Glutamatergic neuron (in vitro differentiated cells): ENCODE results near the gene SPTBN1. TPM values are rescaled to one million over a fixed set of nuclear protein-coding genes. Genes with fewer than 3 reads are reported as not detected.

Experiments used
- DNase-seq: peaks from one replicate; pipeline ENCODE4 v3.0.0; 2022
- H3K27ac Mint-ChIP-seq: one replicate; pipeline ENCODE4 v1.8.0; 2020; ENCODE audit warnings: mild to moderate bottlenecking, mixed read lengths, inconsistent platforms; ENCODE audit not compliant: unreplicated experiment
- H3K27me3 Mint-ChIP-seq: one replicate; pipeline ENCODE4 v1.8.0; 2020; ENCODE audit warnings: mild to moderate bottlenecking, moderate library complexity, mixed read lengths, inconsistent platforms; ENCODE audit not compliant: unreplicated experiment
- H3K36me3 Mint-ChIP-seq: one replicate; pipeline ENCODE4 v1.8.0; 2020; ENCODE audit warnings: mild to moderate bottlenecking, mixed read lengths, inconsistent platforms; ENCODE audit not compliant: unreplicated experiment
- H3K4me1 Mint-ChIP-seq: one replicate; pipeline ENCODE4 v1.8.0; 2020; ENCODE audit warnings: mild to moderate bottlenecking, low read depth, mixed read lengths, inconsistent platforms; ENCODE audit not compliant: unreplicated experiment
- H3K4me3 Mint-ChIP-seq: one replicate; pipeline ENCODE4 v1.8.0; 2020; ENCODE audit warnings: mild to moderate bottlenecking, mixed read lengths, inconsistent platforms; ENCODE audit not compliant: unreplicated experiment
- H3K9me3 Mint-ChIP-seq: one replicate; pipeline ENCODE4 v1.8.0; 2020; ENCODE audit warnings: mild to moderate bottlenecking, moderate library complexity, mixed read lengths, inconsistent platforms; ENCODE audit not compliant: unreplicated experiment
- total RNA-seq: library from RNA; stranded (reverse); fragmentation: NEBNext Ultra II Directional; extraction: Animal tissue kit (Norgen Biotek cat#: 25700); gene quantifications from one replicate; pipeline ENCODE4 v1.2.1, GENCODE V29; 2021; ENCODE audit not compliant: unreplicated experiment
- TF ChIP-seq, protein P1 (sequence below): fragments of 200-600 bp; sonication (generic); IDR thresholded peaks from one replicate; pipeline ENCODE4 v1.5.0; 2021; ENCODE audit not compliant: partially characterized antibody, unreplicated experiment

The SPTBN1 gene
- total RNA-seq, 1 donor from 2014 or later, result 385 TPM

DNA sequence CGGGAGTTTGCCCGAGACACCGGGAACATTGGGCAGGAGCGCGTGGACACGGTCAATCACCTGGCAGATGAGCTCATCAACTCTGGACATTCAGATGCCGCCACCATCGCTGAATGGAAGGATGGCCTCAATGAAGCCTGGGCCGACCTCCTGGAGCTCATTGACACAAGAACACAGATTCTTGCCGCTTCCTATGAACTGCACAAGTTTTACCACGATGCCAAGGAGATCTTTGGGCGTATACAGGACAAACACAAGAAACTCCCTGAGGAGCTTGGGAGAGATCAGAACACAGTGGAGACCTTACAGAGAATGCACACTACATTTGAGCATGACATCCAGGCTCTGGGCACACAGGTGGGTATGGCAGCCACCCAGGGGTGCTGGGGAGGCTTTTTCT, 193.5 kb downstream of the SPTBN1 start:
- Mint-ChIP-seq H3K4me3 (no peak overlapping the region), H3K27me3 (peaks cover 3% of the 10 kb centered on the region)

DNA sequence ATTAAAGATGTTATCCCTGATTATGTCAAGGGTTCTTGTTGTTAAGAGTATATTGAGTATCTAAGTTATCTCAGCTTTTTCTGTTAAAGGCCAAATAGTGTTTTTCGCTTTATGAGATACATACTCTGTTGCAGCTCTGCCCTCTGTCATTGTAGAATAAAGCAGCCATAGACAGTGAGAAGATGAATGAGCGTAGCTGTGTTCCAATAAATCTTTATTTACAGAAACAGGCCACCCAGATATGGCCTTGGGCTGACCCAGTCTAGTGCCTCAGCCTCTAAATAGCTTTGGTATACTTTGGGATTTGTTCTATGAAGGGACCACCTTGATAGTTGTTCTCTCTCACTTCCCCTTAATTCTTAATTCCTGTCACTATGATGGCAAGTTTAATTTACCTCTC, 194.5 kb downstream of the SPTBN1 start:
- peaks cover 6% of the 10 kb centered on the region for H3K36me3 Mint-ChIP-seq
- TF ChIP-seq, protein P1, sequence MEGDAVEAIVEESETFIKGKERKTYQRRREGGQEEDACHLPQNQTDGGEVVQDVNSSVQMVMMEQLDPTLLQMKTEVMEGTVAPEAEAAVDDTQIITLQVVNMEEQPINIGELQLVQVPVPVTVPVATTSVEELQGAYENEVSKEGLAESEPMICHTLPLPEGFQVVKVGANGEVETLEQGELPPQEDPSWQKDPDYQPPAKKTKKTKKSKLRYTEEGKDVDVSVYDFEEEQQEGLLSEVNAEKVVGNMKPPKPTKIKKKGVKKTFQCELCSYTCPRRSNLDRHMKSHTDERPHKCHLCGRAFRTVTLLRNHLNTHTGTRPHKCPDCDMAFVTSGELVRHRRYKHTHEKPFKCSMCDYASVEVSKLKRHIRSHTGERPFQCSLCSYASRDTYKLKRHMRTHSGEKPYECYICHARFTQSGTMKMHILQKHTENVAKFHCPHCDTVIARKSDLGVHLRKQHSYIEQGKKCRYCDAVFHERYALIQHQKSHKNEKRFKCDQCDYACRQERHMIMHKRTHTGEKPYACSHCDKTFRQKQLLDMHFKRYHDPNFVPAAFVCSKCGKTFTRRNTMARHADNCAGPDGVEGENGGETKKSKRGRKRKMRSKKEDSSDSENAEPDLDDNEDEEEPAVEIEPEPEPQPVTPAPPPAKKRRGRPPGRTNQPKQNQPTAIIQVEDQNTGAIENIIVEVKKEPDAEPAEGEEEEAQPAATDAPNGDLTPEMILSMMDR, result no peak
- H3K4me1 Mint-ChIP-seq, result no peaks in the 10 kb centered on the region
- peaks cover 3% of the 10 kb centered on the region for H3K27me3 Mint-ChIP-seq
- DNase-seq, result no peak
- peaks cover 11% of the 10 kb centered on the region for H3K9me3 Mint-ChIP-seq
- no peak overlapping the region for H3K4me3 Mint-ChIP-seq
- H3K27ac Mint-ChIP-seq, result no peak overlapping the region

More for the DNA sequence above, 193.5 kb downstream of the SPTBN1 start:
- no peak for DNase-seq
- TF ChIP-seq, protein P1, result no peak
- H3K9me3 Mint-ChIP-seq, result peaks cover 10% of the 10 kb centered on the region
- H3K27ac Mint-ChIP-seq, result no peak overlapping the region
- no peaks in the 10 kb centered on the region for H3K4me1 Mint-ChIP-seq
- peaks cover 6% of the 10 kb centered on the region for H3K36me3 Mint-ChIP-seq

DNA sequence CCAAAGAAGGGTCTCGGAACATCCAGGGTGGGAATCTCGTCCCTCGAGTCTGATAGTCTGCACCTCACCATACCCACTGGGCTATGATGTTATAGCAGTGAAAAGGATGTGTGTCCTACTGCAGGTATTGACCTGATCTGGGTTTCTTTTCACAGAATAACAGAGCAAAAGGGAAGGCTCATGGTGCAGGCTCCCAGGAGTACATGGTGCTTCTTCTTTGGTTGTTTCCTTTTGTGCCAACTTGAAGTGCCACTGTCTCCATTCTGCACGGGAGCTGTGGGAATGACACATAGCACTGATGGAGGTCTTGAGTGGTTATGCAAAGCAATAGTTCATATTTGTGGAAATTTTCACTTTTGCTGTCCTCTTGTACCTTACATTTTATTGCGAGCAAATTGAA, 195.2 kb downstream of the SPTBN1 start:
- Mint-ChIP-seq H3K4me3 (no peak overlapping the region), H3K27ac (no peak overlapping the region), H3K4me1 (no peaks in the 10 kb centered on the region), H3K9me3 (peaks cover 11% of the 10 kb centered on the region), H3K36me3 (peaks cover 6% of the 10 kb centered on the region), H3K27me3 (peaks cover 3% of the 10 kb centered on the region)
- no peak for DNase-seq
- TF ChIP-seq, protein P1, result no peak

DNA sequence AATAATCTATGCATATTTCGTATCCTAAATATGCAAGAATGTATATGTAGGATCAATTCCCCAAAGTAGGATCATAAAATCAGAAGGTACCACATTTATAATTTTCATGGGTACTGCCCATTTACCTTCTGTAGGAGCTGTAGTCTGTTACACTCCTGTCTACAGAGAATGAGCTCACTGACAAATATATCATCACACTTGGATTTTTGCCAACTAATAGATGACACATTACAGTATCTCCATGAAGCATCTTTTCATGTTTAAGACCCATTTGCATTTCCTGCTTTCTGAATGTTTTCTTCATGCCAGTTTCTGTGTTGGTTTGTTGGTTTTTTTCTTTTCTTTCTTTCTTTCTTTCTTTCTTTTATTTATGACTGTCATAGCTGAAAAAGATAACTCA, 196.4 kb downstream of the SPTBN1 start:
- H3K9me3 Mint-ChIP-seq, result peaks cover 11% of the 10 kb centered on the region
- peaks cover 6% of the 10 kb centered on the region for H3K36me3 Mint-ChIP-seq
- TF ChIP-seq, protein P1, result no peak
- H3K27me3 Mint-ChIP-seq, result peaks cover 3% of the 10 kb centered on the region
- no peaks in the 10 kb centered on the region for H3K4me1 Mint-ChIP-seq
- H3K4me3 Mint-ChIP-seq, result no peak overlapping the region
- no peak for DNase-seq
- no peak overlapping the region for H3K27ac Mint-ChIP-seq

DNA sequence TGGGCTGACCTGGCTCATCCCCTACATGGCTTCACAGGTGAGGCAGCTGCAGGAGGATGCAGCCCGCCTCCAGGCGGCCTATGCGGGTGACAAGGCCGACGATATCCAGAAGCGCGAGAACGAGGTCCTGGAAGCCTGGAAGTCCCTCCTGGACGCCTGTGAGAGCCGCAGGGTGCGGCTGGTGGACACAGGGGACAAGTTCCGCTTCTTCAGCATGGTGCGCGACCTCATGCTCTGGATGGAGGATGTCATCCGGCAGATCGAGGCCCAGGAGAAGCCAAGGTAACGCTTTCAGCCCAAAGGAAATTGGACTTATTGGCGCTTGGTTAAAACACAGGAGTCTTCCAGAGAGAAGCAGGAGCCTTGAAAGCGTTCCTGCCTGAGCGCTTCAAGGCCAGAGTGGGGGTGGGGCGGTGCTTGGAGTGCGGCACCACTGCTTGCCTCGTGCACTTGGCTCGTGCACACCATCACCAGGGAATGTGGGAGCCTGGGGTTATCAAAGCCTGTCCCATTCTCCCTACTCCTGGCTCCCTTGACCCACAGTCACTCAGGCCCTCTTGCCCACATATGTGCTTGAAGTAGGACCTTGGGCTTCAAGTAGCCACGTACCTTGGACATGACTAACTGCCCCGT, 197.6 kb downstream of the SPTBN1 start:
- Mint-ChIP-seq H3K9me3 (peaks cover 11% of the 10 kb centered on the region), H3K4me3 (no peak overlapping the region), H3K27ac (no peak overlapping the region), H3K27me3 (peaks cover 3% of the 10 kb centered on the region), H3K36me3 (peaks cover 6% of the 10 kb centered on the region), H3K4me1 (no peaks in the 10 kb centered on the region)
- TF ChIP-seq, protein P1, result no peak
- DNase-seq, result no peak
